Muscle layer of duodenum (tissue), 2 donors: Measurements from ENCODE around the gene PTAR1.
"Not testable (repeated sequence)": the region's sequence is repeated elsewhere in the genome, so short reads cannot be mapped to it uniquely, and the experiment has no call there.

Source experiments
- H3K27ac ChIP-seq: one replicate; pipeline ENCODE4 v1.7.0; 2013; ENCODE audit warnings: mild to moderate bottlenecking, low read length
- H3K27me3 ChIP-seq: one replicate; pipeline ENCODE4 v1.7.0; 2013; ENCODE audit warnings: low read depth, mild to moderate bottlenecking, control low read depth, low read length
- H3K36me3 ChIP-seq, 2 donors: one replicate each; pipeline ENCODE4 v1.7.0; 2013; ENCODE audit warnings: low read length in 2 of 2, control low read depth in 1 of 2, mild to moderate bottlenecking in 1 of 2; ENCODE audit not compliant: insufficient read depth in 2 of 2, control insufficient read depth in 1 of 2
- H3K4me1 ChIP-seq, 2 donors: one replicate each; pipeline ENCODE4 v1.7.0; 2013; ENCODE audit warnings: low read length in 2 of 2, mild to moderate bottlenecking in 2 of 2, control low read depth in 1 of 2, moderate library complexity in 1 of 2; ENCODE audit not compliant: insufficient read depth in 2 of 2, control insufficient read depth in 1 of 2
- H3K4me3 ChIP-seq, 2 donors: one replicate each; pipeline ENCODE4 v1.7.0; 2013; ENCODE audit warnings: low read length in 2 of 2, low read depth in 1 of 2, mild to moderate bottlenecking in 1 of 2
- H3K9me3 ChIP-seq, 2 donors: one replicate each; pipeline ENCODE4 v1.7.0; 2013; ENCODE audit warnings: low read length in 2 of 2, control low read depth in 1 of 2, mild to moderate bottlenecking in 1 of 2; ENCODE audit not compliant: control insufficient read depth in 1 of 2
- donor health status: healthy.

The PTAR1 gene

GRCh38 chr9:69773258-69773657 lies 13.4 kb upstream of the PTAR1 start:
- H3K27ac ChIP-seq, result no peak overlapping the region
- no peak overlapping the region for H3K4me3 ChIP-seq
- H3K4me1 ChIP-seq, result no peaks in the 10 kb centered on the region
- no peaks in the 10 kb centered on the region for H3K27me3 ChIP-seq
- no peaks in the 10 kb centered on the region for H3K9me3 ChIP-seq
- H3K36me3 ChIP-seq, result no peaks in the 10 kb centered on the region

- Histone ChIP-seq H3K27ac (no peak overlapping the region), H3K27me3 (no peaks in the 10 kb centered on the region), H3K4me3 (no peak overlapping the region), H3K9me3 (no peaks in the 10 kb centered on the region), H3K36me3 (no peaks in the 10 kb centered on the region), H3K4me1 (no peaks in the 10 kb centered on the region)
Observed at GRCh38 chr9:69771775-69772418, 12.1 kb upstream of the PTAR1 start.

DNA sequence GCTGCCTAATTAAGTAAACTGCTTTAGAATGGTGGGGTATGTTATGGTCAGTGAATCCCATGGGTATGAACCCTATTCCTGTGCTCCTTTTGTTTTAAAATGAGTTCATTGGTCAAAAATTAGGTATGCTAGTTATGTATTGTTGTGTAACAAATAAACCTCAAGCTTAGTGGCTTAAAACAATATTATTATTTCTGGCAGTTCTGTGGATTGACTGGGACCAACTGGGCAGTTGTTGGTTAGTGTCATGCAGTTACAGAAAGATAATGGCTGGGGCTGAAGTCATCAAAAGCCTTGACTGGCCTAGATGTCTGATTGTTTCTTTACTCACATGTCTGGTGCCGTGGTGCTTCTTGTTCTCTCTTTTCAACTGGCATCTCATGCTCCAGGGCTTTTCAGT lies 8.9 kb upstream of the PTAR1 start:
- no peaks in the 10 kb centered on the region for H3K27me3 ChIP-seq
- H3K4me3 ChIP-seq, result no peak overlapping the region

DNA sequence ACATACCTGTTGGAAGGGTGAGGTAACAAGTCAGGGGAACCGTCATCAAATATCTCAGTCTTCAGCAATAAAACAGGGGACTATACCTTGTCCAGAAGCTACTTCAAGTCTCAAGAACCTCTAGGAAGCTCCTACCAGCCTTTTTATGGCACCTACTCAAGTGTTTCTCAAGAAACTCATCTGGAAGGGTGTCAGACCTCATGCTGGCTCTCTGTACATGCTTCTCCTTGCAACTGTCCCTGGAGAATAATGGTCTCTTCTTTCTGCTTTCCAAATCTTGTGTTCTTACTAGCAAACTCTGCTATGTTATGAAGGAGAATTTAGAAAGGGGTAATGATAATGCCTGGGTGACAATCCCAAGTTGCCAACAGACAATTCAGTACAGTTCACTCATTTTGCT lies 8.3 kb upstream of the PTAR1 start:
- no peak overlapping the region for H3K27ac ChIP-seq
- H3K36me3 ChIP-seq, result no peaks in the 10 kb centered on the region
- no peaks in the 10 kb centered on the region for H3K9me3 ChIP-seq
- H3K4me3 ChIP-seq, result no peak overlapping the region
- no peaks in the 10 kb centered on the region for H3K27me3 ChIP-seq
- no peaks in the 10 kb centered on the region for H3K4me1 ChIP-seq

More for the DNA sequence above, 8.9 kb upstream of the PTAR1 start:
- no peaks in the 10 kb centered on the region for H3K36me3 ChIP-seq
- no peaks in the 10 kb centered on the region for H3K9me3 ChIP-seq
- H3K27ac ChIP-seq, result no peak overlapping the region
- no peaks in the 10 kb centered on the region for H3K4me1 ChIP-seq

DNA sequence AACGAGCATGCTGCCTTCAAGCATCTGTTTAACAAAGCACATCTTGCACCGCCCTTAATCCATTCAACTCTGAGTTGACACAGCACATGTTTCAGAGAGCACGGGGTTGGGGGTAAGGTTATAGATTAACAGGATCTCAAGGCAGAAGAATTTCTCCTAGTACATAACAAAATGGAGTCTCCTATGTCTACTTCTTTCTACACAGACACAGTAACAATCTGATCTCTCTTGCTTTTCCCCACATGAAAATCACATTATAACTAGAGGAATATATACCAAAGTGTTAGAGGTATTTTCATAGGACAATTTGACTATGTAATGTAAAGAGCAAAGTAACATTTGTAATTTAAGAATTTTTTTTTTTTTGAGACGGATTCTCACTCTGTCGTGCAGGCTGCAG lies 4.1 kb upstream of the PTAR1 start:
- H3K4me1 ChIP-seq, H3K27me3 ChIP-seq, H3K27ac ChIP-seq, H3K36me3 ChIP-seq, H3K4me3 ChIP-seq, H3K9me3 ChIP-seq: not testable (repeated sequence)

GRCh38 chr9:69762527-69762926 lies 2.7 kb upstream of the PTAR1 start:
- H3K27me3 ChIP-seq, result no peaks in the 10 kb centered on the region
- H3K36me3 ChIP-seq, result no peaks in the 10 kb centered on the region
- no peak overlapping the region for H3K4me3 ChIP-seq
- no peaks in the 10 kb centered on the region for H3K9me3 ChIP-seq
- no peak overlapping the region for H3K27ac ChIP-seq
- H3K4me1 ChIP-seq, result peaks cover 0 to 9% of the 10 kb centered on the region in 2 donors

DNA sequence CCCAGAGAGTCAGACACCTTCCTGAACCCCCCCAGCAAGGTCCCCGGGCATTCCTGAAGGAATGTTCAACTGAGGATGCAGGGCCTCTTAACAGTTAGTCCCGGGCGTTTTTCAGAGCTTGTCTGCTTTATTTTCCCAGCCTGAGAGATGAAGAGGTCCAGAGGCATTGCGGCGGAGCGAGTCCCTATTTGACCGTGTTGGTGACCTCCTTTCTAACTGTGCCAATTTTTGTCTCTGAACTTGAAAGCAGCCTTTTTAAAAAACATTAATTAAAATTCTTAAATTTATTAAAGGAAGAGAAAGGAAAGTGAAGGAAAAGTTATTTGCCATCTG lies 433 bp upstream of the PTAR1 start:
- Histone ChIP-seq H3K4me3 (peak overlapping the region; percentile 75 to 89), H3K36me3 (no peaks in the 10 kb centered on the region), H3K4me1 (peaks cover 0 to 9% of the 10 kb centered on the region in 2 donors), H3K27me3 (no peaks in the 10 kb centered on the region), H3K27ac (peak overlapping the region; percentile 81), H3K9me3 (no peaks in the 10 kb centered on the region)

DNA sequence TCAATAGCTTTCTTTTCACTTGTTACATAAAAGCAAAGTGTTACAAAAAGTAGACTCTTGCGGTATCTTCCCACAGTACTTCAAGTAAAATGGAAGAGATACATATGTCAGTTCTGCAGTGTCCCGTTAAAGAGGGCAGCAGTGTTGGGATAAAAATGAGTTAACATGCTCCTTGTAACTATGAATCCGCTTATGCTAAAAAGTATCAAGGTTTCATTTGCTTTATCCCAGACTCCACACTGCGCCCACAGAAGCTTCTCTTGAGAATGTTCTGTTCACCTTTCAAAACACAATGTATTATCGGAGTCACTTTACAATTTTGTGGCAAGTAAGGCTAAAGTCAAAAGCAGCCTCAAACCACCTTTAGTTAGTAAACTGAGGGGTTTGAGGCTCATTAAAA lies 790 bp downstream of the PTAR1 start:
- no peaks in the 10 kb centered on the region for H3K27me3 ChIP-seq
- H3K27ac ChIP-seq, result peak overlapping the region; percentile 72
- no peaks in the 10 kb centered on the region for H3K9me3 ChIP-seq
- no peaks in the 10 kb centered on the region for H3K36me3 ChIP-seq
- H3K4me1 ChIP-seq, result peaks cover 0 to 9% of the 10 kb centered on the region in 2 donors
- peak overlapping the region; percentile 77 to 89 for H3K4me3 ChIP-seq

DNA sequence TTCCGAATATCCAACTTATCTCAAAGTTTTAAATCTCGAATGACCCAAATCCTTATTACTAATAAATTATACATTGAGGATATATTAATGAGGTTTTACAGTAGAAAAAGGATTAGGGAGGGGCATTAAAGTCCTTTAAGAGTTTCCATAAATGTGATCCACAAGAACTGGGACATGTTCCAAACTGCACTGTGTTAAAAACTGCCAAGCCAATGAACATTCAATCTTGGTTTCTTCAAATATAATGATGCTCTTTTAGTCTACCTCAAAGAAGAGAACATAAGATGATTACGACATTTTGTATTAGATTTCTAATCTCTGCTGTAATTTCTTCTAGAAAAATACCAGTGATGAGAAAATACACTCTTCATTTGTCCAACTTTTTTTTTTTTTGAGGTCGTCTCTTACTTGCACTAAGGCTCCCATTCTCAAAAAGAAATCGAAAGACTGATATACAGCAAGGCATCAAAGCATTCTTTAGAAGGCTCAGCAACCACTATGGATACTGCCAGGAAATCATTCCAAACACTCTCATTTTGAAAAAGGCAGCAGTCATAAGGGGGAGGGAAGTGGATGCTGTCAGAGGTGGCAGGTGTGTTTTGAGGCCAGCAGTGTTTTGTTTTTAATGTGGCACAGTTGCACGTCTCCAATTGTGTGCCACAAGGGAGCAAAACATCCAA lies 1.7 kb downstream of the PTAR1 start:
- Histone ChIP-seq H3K27me3 (no peaks in the 10 kb centered on the region), H3K27ac (no peak overlapping the region), H3K4me3 (peak overlapping the region in 1 of 2 donors; percentile 89), H3K9me3 (no peaks in the 10 kb centered on the region), H3K4me1 (peaks cover 0 to 9% of the 10 kb centered on the region in 2 donors), H3K36me3 (no peaks in the 10 kb centered on the region)

DNA sequence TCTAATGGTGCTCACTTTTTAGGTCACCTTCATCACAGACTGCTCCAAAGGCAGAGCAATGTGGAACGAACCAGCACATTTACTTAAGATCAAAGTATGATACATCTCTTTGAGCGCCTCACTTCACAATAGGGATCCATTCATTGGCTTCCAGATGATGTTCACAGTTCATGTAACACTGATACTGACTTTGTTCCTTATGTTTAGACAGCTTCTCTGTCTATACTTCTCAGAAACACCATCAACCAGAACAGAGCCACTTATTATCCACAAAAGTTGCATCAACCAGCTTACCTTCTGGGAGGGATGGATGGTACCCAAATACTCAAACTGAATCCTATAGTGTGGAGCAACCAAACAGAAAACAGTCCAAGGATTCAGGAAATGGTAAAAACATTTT lies 4.6 kb downstream of the PTAR1 start:
- Histone ChIP-seq H3K4me1 (peaks cover 0 to 13% of the 10 kb centered on the region in 2 donors), H3K4me3 (no peak overlapping the region), H3K36me3 (peaks cover 0 to 2% of the 10 kb centered on the region in 2 donors), H3K9me3 (no peaks in the 10 kb centered on the region), H3K27me3 (no peaks in the 10 kb centered on the region), H3K27ac (no peak overlapping the region)

- Histone ChIP-seq H3K9me3 (no peaks in the 10 kb centered on the region), H3K4me3 (no peak overlapping the region), H3K27ac (no peak overlapping the region), H3K36me3 (peaks cover 9 to 10% of the 10 kb centered on the region in 2 donors), H3K27me3 (no peaks in the 10 kb centered on the region), H3K4me1 (peaks cover 0 to 13% of the 10 kb centered on the region in 2 donors)
Observed at GRCh38 chr9:69753830-69754229, 6.0 kb downstream of the PTAR1 start.

DNA sequence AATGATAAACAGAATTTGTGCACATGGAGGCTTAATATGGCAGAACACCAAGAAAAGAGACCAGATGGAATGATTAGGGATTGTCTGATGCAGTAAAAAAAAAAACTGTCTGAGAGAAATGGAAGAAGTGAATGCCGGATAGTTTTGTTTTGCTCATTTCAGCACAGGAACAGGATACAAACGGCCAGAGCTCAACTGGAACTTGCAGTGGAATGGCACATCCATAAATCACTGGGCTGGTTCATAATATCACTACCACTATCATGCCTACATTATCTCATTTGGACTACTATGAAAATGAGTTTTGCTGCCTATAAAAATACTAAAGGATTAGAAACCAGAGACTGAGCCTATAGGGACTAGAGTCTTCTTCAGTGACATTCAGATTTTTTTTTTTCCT lies 9.7 kb downstream of the PTAR1 start:
- Histone ChIP-seq H3K9me3 (no peaks in the 10 kb centered on the region), H3K27me3 (no peaks in the 10 kb centered on the region), H3K4me1 (peaks cover 0 to 4% of the 10 kb centered on the region in 2 donors), H3K36me3 (peaks cover 9 to 22% of the 10 kb centered on the region in 2 donors), H3K4me3 (no peak overlapping the region), H3K27ac (no peak overlapping the region)
